Panc1 (cell line): ENCODE results near the gene FRMD4A.

Source experiments
- CTCF ChIP-seq: fragments of 450-650 bp; IDR thresholded peaks from 2 replicates; pipeline ENCODE4 v1.5.1; 2017; ENCODE audit warnings: mild to moderate bottlenecking
- POLR2AphosphoS5 ChIP-seq: IDR thresholded peaks from 2 replicates; pipeline ENCODE4 v1.6.1; 2012; ENCODE audit warnings: mild to moderate bottlenecking, low read depth, low read length, moderate library complexity
- REST ChIP-seq, 2 experiments: IDR thresholded peaks; 2 replicates each; pipeline ENCODE4 v1.6.1; 2011 to 2012; ENCODE audit warnings: low read depth in 2 of 2, control low read depth in 1 of 2, low read length in 1 of 2, mild to moderate bottlenecking in 1 of 2, moderate library complexity in 1 of 2; ENCODE audit not compliant: insufficient read depth in 1 of 2
- SIN3A ChIP-seq: IDR thresholded peaks from 2 replicates; pipeline ENCODE4 v1.6.1; 2012; ENCODE audit warnings: low read depth, mild to moderate bottlenecking, low read length, moderate library complexity, borderline replicate concordance; ENCODE audit not compliant: insufficient read depth
- TCF7L2 ChIP-seq: IDR thresholded peaks from 2 replicates; pipeline ENCODE4 v1.6.1; 2011; ENCODE audit warnings: mild to moderate bottlenecking, low read depth, low read length, inconsistent platforms

GRCh38 chr10:14200698-14201544 is 129.8 kb downstream of the FRMD4A start:
- TF ChIP-seq CTCF (peak; percentile 51), TCF7L2 (no peak), SIN3A (no peak), REST (IDR thresholded peaks at IDR 0.05; ENCODE audit: insufficient read depth in 1 of 2, low read depth in 2 of 2, low read length in 1 of 2) (no peak), POLR2AphosphoS5 (no peak)
